ENCODE data around the gene KRT78.

KRT78 gene

GRCh38 chr12:52848661-52849255 lies at the start of gene KRT78:
KRT78 (minus strand) TSS chr12:52848994; CDS start chr12:52848930, 64 bp downstream.
- H3K4me3 ChIP-seq (replicated peaks; ENCODE audit: low read depth, low read length), result no peak within 1 kb of the TSS
- no peak for TF ChIP-seq CTCF (IDR thresholded peaks at IDR 0.05; ENCODE audit: low read length, missing control alignments)
- DNase-seq (ENCODE audit: low read depth), result no peak

- no peak for TF ChIP-seq CTCF (IDR thresholded peaks at IDR 0.05; ENCODE audit: low read length, missing control alignments)
- DNase-seq (ENCODE audit: low read depth), result no peak
- H3K4me3 ChIP-seq (replicated peaks; ENCODE audit: low read depth, low read length), result no peak overlapping the region
Observed at GRCh38 chr12:52896190-52897100, 47.7 kb upstream of the KRT78 start.

- no peak for TF ChIP-seq CTCF (IDR thresholded peaks at IDR 0.05; ENCODE audit: low read length, missing control alignments)
- no peak overlapping the region for H3K4me3 ChIP-seq (replicated peaks; ENCODE audit: low read depth, low read length)
- DNase-seq (ENCODE audit: low read depth), result no peak
Observed at GRCh38 chr12:52895726-52896189, 47.0 kb upstream of the KRT78 start.

GRCh38 chr12:52892974-52893373 lies 44.2 kb upstream of the KRT78 start:
- TF ChIP-seq CTCF (IDR thresholded peaks at IDR 0.05; ENCODE audit: low read length, missing control alignments), result no peak
- DNase-seq (ENCODE audit: low read depth), result no peak

GRCh38 chr12:52892207-52892852 lies 43.5 kb upstream of the KRT78 start:
- DNase-seq (ENCODE audit: low read depth), result no peak
- TF ChIP-seq CTCF (IDR thresholded peaks at IDR 0.05; ENCODE audit: low read length, missing control alignments), result no peak
- no peak overlapping the region for H3K4me3 ChIP-seq (replicated peaks; ENCODE audit: low read depth, low read length)

More at GRCh38 chr12:52892974-52893373, 44.2 kb upstream of the KRT78 start:
- no peak overlapping the region for H3K4me3 ChIP-seq (replicated peaks; ENCODE audit: low read depth, low read length)

- no peak for TF ChIP-seq CTCF (IDR thresholded peaks at IDR 0.05; ENCODE audit: low read length, missing control alignments)
- DNase-seq (ENCODE audit: low read depth), result no peak
- no peak overlapping the region for H3K4me3 ChIP-seq (replicated peaks; ENCODE audit: low read depth, low read length)
Observed at GRCh38 chr12:52891044-52891443, 42.2 kb upstream of the KRT78 start.
